ENCODE results near the gene DEFB121.
"Not testable (repeated sequence)": the region's sequence is repeated elsewhere in the genome, so short reads cannot be mapped to it uniquely, and the experiment has no call there.

The DEFB121 gene, protein sequence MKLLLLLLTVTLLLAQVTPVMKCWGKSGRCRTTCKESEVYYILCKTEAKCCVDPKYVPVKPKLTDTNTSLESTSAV

GRCh38 chr20:31406115-31406514, at the start of gene DEFB121:
DEFB121 (minus strand) TSS chr20:31406215; CDS start chr20:31406152, 63 bp downstream.
- DNase-seq: no peak

DNA sequence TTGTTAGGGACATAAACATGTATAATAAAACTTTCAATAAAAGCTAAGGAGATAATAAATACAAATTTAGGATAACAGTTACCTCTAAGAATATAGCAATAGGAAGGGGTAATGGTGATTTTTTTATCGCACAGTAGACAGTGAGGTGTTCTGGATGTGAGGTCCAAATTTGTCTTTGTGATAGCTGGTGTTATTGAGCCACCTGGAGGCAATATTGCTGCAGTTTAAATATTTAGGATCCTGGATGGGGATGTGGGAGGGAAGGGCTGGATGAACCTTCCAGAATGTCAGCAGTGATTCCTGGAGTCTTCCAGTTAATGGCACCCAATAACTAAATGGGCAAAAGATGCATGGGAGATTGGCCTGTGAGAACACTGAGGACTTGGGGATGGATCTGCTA, 48.3 kb upstream of the DEFB121 start:
- DNase-seq: no peak

DNA sequence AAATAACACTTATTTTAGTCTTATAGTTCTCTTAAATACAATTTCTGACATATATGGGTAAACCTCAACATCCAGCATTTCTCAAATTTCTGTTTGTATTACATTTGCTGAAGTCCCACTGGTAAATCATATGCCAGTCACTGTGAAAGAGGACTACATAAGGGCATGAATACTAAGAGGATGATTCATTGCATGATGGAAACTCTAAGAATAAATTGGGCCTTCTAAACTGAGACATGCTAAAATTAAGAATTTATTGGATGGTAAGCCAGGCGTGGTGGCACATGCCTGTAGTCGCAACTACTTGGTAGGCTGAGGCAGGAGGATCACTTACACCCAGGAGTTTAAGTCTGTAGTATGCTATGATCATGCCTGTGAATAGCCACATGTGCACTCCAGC, 46.6 kb upstream of the DEFB121 start:
- no peak for DNase-seq

DNA sequence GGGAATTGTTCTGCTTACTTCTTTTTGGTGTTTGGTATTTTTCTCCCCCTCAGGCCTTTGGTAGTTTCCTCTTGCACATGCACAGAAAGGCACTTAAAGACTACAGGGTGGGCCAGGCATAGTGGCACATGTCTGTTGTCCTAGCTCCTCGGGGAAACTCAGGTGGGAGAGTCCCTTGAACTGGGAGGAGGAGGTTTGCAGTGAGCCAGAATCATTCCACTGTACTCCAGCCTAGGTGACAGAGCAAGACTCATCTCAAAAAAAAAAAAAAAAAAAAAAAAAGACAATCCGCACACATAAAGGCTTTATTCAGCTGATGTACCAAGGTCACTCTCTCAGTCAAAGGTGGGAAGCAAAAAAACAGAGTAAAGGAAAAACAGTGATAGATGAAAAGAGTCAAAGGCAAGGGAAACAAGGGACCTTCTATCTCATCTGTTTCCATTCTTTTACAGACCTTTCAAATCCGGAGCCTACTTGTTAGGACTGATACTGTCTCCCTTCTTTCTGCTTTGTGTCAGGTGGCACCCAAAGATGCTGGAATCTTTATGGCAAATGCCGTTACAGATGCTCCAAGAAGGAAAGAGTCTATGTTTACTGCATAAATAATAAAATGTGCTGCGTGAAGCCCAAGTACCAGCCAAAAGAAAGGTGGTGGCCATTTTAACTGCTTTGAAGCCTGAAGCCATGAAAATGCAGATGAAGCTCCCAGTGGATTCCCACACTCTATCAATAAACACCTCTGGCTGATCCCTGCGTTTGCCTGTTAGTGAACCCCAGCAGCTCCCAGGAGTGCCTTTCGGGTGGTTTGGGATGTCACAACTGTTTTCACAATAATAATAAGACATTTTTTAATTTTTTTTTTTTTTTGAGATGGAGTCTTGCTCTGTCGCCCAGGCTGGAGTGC, 43.7 kb upstream of the DEFB121 start:
- no peak for DNase-seq

DNA sequence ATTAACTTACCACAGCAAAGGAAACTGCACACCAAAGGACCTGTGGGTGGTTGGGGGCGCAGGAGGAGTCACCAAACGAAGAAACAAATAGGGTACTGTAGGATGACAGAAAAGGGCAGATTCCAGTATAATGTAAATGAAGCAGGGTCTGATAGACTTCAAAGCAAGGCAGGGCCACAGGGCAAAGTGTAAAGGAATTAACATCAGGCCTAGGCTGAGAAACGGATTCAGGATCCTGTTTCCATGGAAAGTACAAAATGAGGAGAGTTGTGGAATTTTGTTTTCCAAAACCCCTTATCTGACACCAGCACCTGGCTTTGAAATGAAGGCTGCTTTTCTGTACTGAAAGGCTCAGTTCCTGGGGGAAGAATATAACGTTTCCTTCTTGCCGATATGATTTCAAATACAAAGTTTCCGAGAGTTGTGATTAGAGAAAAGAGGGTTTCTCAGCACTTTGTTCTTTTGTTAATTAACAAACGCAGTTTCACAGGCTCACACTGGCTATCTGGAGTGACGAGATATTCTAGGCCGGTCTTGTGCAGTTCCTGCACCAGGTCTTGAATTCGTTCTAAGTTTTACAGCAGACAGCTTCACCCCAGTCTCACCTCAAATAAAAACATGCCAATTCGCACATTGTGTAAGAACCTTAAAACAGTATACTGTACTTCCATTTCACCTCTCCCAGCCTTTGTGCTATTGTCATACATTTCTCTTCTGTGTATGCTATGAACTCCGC, 40.2 kb upstream of the DEFB121 start:
- no peak for DNase-seq

DNA sequence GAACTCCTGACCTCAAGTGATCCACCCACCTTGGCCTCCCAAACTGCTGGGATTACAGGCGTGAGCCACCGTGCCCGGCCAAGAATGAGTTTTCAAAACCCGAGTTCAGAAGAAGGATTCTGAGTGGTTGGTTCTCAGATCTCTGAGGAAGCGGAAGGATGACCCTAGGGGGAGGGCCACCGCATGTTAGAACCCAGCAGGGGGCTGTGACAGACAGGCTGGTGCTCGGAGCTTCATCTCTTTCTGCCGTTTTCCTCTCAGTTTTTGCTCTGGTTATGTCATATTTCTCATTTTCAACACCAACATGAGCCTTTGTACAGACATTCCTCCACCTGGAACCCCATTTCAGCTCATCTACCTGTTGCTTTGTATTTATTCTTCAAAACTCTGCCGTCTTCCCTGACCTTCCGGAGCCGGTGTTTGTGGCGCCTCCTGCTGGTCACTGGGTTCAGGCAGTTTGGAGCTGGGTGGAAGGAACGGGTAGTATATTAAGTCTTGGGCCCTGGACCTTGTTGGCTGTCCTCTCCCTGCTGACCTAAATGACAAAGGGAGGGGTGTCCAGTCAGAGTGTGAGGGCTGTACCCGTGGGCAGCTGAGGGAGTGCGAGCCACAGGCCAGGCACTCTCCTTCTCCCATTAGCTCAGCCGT, 34.1 kb upstream of the DEFB121 start, which contains the start of gene DEFB123:
Gene DEFB123 (plus strand): TSS at position 621 of the 648 bp plus-strand sequence. CDS start 67 bp downstream, outside the sequence.
- no peak for DNase-seq

GRCh38 chr20:31430568-31431115, 24.6 kb upstream of the DEFB121 start:
- DNase-seq: no peak

DNA sequence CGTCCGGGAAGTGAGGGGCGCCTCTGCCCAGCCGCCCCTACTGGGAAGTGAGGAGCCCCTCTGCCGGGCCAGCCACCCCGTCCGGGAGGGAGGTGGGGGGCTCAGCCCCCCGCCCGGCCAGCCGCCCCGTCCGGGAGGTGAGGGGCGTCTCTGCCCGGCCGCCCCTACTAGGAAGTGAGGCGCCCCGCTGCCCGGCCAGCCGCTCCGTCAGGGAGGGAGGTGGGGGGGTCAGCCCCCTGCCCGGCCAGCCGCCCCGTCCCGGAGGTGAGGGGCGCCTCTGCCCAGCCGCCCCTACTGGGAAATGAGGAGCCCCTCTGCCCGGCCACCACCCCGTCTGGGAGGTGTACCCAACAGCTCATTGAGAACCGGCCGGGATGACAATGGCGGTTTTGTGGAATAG, 21.6 kb upstream of the DEFB121 start:
- not testable (repeated sequence) for DNase-seq

DNA sequence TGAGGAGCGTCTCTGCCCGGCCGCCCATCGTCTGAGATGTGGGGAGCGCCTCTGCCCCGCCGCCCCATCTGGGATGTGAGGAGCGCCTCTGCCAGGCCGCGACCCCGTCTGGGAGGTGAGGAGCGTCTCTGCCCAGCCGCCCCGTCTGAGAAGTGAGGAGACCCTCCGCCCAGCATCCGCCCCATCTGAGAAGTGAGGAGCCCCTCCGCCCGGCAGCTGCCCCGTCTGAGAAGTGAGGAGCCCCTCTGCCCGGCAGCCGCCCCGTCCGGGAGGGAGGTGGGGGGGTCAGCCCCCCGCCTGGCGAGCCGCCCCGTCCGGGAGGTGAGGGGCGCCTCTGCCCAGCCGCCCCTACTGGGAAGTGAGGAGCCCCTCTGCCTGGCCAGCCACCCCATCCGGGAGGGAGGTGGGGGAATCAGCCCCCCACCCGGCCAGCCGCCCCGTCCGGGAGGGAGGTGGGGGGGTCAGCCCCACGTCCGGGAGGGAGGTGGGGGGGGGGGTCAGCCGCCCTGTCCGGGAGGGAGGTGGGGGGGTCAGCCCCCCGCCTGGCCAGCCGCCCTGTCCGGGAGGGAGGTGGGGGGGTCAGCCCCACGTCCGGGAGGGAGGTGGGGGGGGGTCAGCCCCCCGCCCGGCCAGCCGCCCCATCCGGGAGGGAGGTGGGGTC, 21.0 kb upstream of the DEFB121 start:
- not testable (repeated sequence) for DNase-seq

GRCh38 chr20:31425797-31426196, 19.8 kb upstream of the DEFB121 start:
- no peak for DNase-seq

DNA sequence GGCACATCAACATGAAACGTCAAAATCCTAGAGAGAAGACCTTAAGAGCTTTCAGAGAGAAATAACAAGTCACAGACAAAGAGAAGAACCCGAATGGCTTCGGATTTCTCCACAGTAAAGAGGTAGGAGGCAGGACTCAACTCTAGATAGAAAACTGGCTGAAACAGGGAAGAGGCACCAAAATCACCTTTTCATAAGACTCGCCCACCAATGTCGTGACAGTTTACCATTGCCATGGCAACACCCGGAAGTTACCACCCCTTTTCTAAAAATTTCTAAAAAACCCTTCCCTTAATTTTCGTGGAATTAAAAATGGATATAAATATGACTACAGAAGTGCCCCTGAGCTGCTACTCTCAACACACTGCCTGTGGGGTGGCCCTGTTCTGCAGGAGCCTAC, 12.3 kb upstream of the DEFB121 start:
- no peak for DNase-seq

DNA sequence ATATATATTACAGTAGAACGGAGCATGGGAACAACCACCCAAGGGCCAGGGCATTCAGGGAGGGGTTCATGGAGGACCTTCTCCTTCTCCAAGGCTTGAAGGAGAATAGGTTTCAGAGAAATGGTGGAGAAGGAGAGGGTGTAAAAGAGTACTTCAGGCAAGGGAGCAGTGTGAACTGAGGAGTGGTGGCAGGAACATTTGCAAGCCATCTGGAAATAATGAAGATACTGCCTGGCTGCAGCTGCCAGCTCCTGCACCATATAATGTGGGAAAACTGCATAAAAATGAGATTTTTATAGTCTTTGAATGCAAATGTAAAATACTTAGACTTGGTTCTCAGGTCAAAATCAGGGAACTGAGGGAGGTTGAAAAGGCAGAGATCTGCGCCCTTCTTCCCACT, 9.6 kb upstream of the DEFB121 start:
- no peak for DNase-seq

- no peak for DNase-seq
Observed at GRCh38 chr20:31414381-31414780, 8.4 kb upstream of the DEFB121 start.

GRCh38 chr20:31410011-31410410, 4.0 kb upstream of the DEFB121 start:
- no peak for DNase-seq

- no peak for DNase-seq
Observed at GRCh38 chr20:31403886-31404285, 2.1 kb downstream of the DEFB121 start.

DNA sequence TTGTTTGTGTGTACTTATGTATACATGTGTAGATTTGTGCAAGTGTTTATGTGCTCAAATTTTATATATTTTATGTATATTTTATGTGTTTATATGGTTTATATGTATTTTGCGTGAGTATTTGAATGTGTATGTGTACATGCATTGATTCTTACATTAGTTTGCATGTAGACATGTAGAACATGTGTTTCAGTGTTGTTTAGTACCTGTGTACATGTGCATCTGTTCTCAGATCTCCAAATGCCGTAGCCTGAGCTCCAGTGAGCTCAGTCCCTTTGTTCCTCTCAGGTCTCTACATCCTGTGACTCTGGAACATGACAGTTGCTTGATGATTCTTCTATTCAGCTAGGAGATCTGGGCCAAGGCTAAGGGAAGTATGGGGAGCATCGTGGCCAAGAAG, 11.1 kb downstream of the DEFB121 start:
- DNase-seq: no peak

- DNase-seq: no peak
Observed at GRCh38 chr20:31392836-31393235, 13.2 kb downstream of the DEFB121 start.

DNA sequence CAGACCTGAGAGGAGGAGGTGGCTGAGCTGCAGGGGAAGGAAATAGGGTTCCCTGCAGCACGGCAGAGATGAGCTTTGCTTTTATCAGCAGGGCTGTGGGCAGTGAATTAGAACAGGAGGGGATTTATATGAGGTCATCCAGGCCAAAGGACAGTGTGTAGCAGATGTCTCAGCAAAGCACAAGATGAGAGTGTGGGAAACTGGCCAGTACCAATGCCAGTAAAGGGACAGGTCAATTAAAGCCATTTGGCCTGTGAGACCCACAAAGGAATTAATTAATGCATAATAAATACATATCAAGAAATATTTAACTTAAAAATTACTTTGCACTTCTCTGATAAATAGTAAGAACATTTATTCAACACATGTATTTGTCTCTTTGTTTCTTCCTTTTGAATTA, 15.5 kb downstream of the DEFB121 start, which contains the start of gene DEFB119:
Gene DEFB119 (minus strand): TSS at position 101 of the 400 bp plus-strand sequence. CDS start 107 bp downstream, outside the sequence.
- DNase-seq: no peak

GRCh38 chr20:31374346-31374745, 31.7 kb downstream of the DEFB121 start:
- no peak for DNase-seq

- no peak for DNase-seq
Observed at GRCh38 chr20:31368301-31368700, 37.7 kb downstream of the DEFB121 start, which contains the start of gene DEFB118. DEFB118 (plus strand) TSS chr20:31368601; CDS start chr20:31368651, 50 bp downstream.

GRCh38 chr20:31364272-31364671, 41.7 kb downstream of the DEFB121 start:
- not testable (repeated sequence) for DNase-seq

DNA sequence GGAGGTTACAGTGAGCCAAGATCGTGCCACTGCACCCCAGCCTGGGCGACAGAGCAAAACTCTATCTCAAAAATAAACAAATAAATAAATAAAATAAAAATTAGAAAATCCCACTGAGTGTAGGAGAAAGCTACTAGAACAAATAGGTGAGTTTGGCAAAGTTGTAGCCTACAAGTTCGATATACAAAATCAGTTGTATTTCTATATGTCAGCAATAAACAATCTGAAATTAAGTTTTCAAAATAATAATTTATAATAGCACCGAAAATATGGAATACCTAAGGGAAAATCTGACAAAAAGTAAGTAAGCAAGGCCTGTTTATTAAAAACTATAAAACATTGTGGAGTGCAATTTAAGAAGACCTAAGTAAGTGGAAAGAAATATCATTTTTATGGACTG, 42.7 kb downstream of the DEFB121 start:
- no peak for DNase-seq

Measured in MV-4-11 (cell line).